Retinal pigment epithelial cell (primary cell): ENCODE results near the gene KLHL36.

ENCODE experiments used
- DNase-seq: peaks from one replicate; pipeline ENCODE4 v3.0.0-alpha.2; 2010; ENCODE audit warnings: low read depth
- H3K4me3 ChIP-seq: 2 replicates; pipeline ENCODE4 v1.5.1; 2011; ENCODE audit warnings: mild to moderate bottlenecking, low read length, control low read depth, moderate library complexity
- TF ChIP-seq, protein P1 (sequence below): conservative IDR thresholded peaks from 2 replicates; pipeline ENCODE4 v1.5.1; 2011; ENCODE audit warnings: low read depth, low read length, control low read depth, inconsistent platforms

The KLHL36 gene

DNA sequence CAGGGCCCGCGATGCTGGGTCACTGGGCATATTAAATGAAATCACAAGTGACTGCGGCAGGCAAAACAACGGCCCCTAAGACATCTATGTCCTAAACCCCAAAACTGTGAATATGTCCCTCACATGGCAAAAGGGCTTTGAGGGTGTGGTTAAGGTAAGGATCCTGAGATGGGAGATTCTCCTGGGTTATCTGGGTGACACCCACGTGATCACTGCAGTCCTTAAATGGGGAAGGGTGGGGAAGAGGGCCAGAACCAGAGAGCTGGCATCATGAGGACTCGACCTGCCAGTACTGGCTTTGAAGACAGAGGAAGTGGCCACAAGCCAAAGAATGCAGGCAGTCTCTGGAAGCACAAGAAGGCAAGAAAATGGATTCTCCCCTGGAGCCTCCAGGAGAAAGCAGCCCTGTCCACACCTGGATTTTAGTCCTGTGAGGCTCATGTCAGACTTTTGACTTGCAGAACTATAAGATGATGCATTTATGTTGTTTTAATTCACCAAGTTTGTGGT, 42.9 kb upstream of the KLHL36 start:
- no peak overlapping the region for H3K4me3 ChIP-seq
- TF ChIP-seq, protein P1, sequence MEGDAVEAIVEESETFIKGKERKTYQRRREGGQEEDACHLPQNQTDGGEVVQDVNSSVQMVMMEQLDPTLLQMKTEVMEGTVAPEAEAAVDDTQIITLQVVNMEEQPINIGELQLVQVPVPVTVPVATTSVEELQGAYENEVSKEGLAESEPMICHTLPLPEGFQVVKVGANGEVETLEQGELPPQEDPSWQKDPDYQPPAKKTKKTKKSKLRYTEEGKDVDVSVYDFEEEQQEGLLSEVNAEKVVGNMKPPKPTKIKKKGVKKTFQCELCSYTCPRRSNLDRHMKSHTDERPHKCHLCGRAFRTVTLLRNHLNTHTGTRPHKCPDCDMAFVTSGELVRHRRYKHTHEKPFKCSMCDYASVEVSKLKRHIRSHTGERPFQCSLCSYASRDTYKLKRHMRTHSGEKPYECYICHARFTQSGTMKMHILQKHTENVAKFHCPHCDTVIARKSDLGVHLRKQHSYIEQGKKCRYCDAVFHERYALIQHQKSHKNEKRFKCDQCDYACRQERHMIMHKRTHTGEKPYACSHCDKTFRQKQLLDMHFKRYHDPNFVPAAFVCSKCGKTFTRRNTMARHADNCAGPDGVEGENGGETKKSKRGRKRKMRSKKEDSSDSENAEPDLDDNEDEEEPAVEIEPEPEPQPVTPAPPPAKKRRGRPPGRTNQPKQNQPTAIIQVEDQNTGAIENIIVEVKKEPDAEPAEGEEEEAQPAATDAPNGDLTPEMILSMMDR = no peak
- DNase-seq = no peak

- TF ChIP-seq, protein P1 = no peak
- no peak for DNase-seq
- H3K4me3 ChIP-seq = no peak overlapping the region
These were observed 42.0 kb upstream of the KLHL36 start for GRCh38 chr16:84606081-84606875.

DNA sequence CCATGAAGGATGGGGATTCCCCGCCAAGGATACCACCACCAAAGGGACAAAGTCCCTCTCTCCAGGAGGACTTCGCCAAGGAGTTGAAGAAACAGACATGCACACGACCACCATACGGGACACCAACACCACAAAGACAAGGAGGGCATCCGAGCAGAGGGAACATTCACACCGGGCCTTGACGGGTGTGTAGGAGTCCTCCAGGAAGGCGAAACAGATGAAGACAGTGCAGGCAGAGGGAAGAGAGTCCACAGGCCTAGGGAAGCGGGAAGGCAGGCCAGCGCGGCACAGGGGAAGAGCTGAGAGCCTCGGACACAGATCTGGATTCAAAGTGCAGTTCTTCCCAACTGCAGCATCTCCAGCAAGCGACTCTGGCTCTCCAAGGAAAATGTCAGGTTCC, 41.2 kb upstream of the KLHL36 start:
- H3K4me3 ChIP-seq = no peak overlapping the region
- no peak for DNase-seq
- TF ChIP-seq, protein P1 = no peak

DNA sequence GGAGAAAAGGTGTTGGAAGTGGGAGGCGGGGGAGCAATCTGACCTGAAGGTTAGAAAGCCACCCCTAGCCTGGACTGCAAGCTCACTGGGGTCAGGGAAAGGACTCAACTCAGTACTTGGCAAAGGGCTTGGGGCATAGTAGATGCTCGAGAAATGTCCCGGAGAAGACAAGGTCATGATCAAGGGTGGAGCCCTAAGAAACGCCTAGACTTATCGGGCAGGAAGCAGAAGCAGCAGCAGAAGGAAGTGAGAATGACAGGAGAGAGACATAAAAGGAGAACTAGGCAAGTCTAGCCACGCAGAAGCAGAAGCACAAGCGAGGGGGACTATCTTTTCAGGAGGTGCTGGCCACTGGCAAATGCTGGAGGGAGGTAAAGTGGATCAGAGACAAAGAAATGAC, 40.6 kb upstream of the KLHL36 start:
- no peak for DNase-seq
- H3K4me3 ChIP-seq = no peak overlapping the region

GRCh38 chr16:84608282-84608681, 40.0 kb upstream of the KLHL36 start:
- H3K4me3 ChIP-seq = no peak overlapping the region
- TF ChIP-seq, protein P1 = no peak
- no peak for DNase-seq

More for the DNA sequence above, 40.6 kb upstream of the KLHL36 start:
- TF ChIP-seq, protein P1 = no peak

DNA sequence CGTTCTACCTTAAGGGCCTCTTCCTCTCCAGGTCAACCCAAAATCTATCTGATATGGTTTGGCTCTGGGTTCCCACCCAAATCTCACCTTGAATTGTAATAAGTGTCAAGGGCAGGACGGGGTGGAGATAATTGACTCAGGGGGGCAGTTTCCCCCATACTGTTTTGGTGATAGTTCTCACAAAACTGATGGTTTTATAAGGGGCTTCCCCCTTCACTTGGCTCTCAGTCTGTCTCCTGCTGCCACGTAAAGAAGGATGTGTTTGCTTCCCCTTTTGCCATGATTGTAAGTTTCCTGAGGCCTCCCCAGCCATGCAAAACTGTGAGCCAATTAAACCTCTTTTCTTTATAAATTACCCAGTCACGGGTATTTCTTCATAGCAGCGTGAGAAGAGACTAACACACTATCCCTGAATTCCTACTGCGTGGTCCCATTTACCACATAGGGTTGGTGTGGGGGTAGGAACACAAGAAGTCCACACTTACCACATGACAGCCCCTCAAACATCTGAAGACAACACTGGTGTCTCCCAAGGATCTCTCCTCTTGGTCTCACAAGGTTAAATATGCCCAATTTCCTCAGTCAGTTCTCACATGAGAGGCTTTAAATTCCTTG, 38.6 kb upstream of the KLHL36 start:
- H3K4me3 ChIP-seq = no peak overlapping the region
- TF ChIP-seq, protein P1 = no peak
- no peak for DNase-seq
